Measurements from ENCODE around the gene ZNF629.

GRCh38 chr16:30762991-30763725 lies 23.8 kb downstream of the ZNF629 start:
- TF ChIP-seq, protein P1, sequence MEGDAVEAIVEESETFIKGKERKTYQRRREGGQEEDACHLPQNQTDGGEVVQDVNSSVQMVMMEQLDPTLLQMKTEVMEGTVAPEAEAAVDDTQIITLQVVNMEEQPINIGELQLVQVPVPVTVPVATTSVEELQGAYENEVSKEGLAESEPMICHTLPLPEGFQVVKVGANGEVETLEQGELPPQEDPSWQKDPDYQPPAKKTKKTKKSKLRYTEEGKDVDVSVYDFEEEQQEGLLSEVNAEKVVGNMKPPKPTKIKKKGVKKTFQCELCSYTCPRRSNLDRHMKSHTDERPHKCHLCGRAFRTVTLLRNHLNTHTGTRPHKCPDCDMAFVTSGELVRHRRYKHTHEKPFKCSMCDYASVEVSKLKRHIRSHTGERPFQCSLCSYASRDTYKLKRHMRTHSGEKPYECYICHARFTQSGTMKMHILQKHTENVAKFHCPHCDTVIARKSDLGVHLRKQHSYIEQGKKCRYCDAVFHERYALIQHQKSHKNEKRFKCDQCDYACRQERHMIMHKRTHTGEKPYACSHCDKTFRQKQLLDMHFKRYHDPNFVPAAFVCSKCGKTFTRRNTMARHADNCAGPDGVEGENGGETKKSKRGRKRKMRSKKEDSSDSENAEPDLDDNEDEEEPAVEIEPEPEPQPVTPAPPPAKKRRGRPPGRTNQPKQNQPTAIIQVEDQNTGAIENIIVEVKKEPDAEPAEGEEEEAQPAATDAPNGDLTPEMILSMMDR (IDR thresholded peaks at IDR 0.05): no peak
- no peak for TF ChIP-seq POLR2A (IDR thresholded peaks at IDR 0.05)
